Measurements from ENCODE around the gene TNFAIP1. TPM values are rescaled to one million over a fixed set of nuclear protein-coding genes. Genes with fewer than 3 reads are reported as not detected.

Gene TNFAIP1
- total RNA-seq, 2 donors from 2014 or later: 15.2 to 15.8 TPM

GRCh38 chr17:28340374-28340773 lies 4.8 kb downstream of the TNFAIP1 start:
- H3K4me3 ChIP-seq: no peak overlapping the region
- no peaks in the 10 kb centered on the region for H3K27me3 ChIP-seq
- ATAC-seq (no peak), DNase-seq (no peak)
- H3K27ac ChIP-seq: no peak overlapping the region
- H3K36me3 ChIP-seq (replicated peaks in 1 of 2; ENCODE audit: insufficient read depth in 1 of 2, low read depth in 2 of 2): peaks cover 0 to 39% of the 10 kb centered on the region in 2 donors
- TF ChIP-seq POLR2A (IDR thresholded peaks at IDR 0.05): no peak
- no peak for TF ChIP-seq CTCF (IDR thresholded peaks at IDR 0.05)
- whole genome bisulfite sequencing, 2 donors: 79 to 82% methylated on average over 5 to 6 of the region's 6 CpGs
- peaks cover 40% of the 10 kb centered on the region for H3K4me1 ChIP-seq
- intact Hi-C loops (cut with DNase I): no loop called here
- no peaks in the 10 kb centered on the region for H3K9me3 ChIP-seq

- peaks cover 0 to 39% of the 10 kb centered on the region in 2 donors for H3K36me3 ChIP-seq (replicated peaks in 1 of 2; ENCODE audit: insufficient read depth in 1 of 2, low read depth in 2 of 2)
- no peak overlapping the region for H3K27ac ChIP-seq
- TF ChIP-seq POLR2A (IDR thresholded peaks at IDR 0.05): no peak
- intact Hi-C loops (cut with DNase I): no loop called here
- H3K4me1 ChIP-seq: peaks cover 47% of the 10 kb centered on the region
- no peak overlapping the region for H3K4me3 ChIP-seq
- H3K9me3 ChIP-seq: no peaks in the 10 kb centered on the region
- no peak for ATAC-seq
- 90 to 95% methylated on average over 11 of the region's 11 CpGs for WGBS, 2 donors
- H3K27me3 ChIP-seq: no peaks in the 10 kb centered on the region
- no peak for DNase-seq
Measured at GRCh38 chr17:28341516-28341915, 6.0 kb downstream of the TNFAIP1 start.

GRCh38 chr17:28342313-28342712 lies 6.8 kb downstream of the TNFAIP1 start:
- TF ChIP-seq POLR2A (IDR thresholded peaks at IDR 0.05) (no peak), CTCF (IDR thresholded peaks at IDR 0.05) (no peak)
- H3K27me3 ChIP-seq: no peaks in the 10 kb centered on the region
- peaks cover 47% of the 10 kb centered on the region for H3K4me1 ChIP-seq
- intact Hi-C loops (cut with DNase I): no loop called here
- no peaks in the 10 kb centered on the region for H3K9me3 ChIP-seq
- DNase-seq: no peak
- H3K27ac ChIP-seq: no peak overlapping the region
- 91 to 92% methylated on average over 7 to 14 of the region's 14 CpGs for WGBS, 2 donors
- no peak overlapping the region for H3K4me3 ChIP-seq
- H3K36me3 ChIP-seq (replicated peaks in 1 of 2; ENCODE audit: insufficient read depth in 1 of 2, low read depth in 2 of 2): peaks cover 0 to 39% of the 10 kb centered on the region in 2 donors
- ATAC-seq: no peak

GRCh38 chr17:28343491-28343932 lies 8.0 kb downstream of the TNFAIP1 start:
- H3K9me3 ChIP-seq: no peaks in the 10 kb centered on the region
- peaks cover 47% of the 10 kb centered on the region for H3K4me1 ChIP-seq
- 83 to 85% methylated on average over 9 to 10 of the region's 10 CpGs for WGBS, 2 donors
- H3K27me3 ChIP-seq: no peaks in the 10 kb centered on the region
- TF ChIP-seq CTCF (IDR thresholded peaks at IDR 0.05): no peak
- TF ChIP-seq POLR2A (IDR thresholded peaks at IDR 0.05): no peak
- no peak overlapping the region for H3K4me3 ChIP-seq
- DNase-seq (no peak), ATAC-seq (no peak)
- intact Hi-C loops (cut with DNase I): no loop called here
- peaks cover 0 to 39% of the 10 kb centered on the region in 2 donors for H3K36me3 ChIP-seq (replicated peaks in 1 of 2; ENCODE audit: insufficient read depth in 1 of 2, low read depth in 2 of 2)
- H3K27ac ChIP-seq: peak overlapping the region in 2 of 4 donors; percentile 81 to 87

GRCh38 chr17:28344011-28344410 lies 8.4 kb downstream of the TNFAIP1 start:
- TF ChIP-seq POLR2A (IDR thresholded peaks at IDR 0.05): no peak
- no peak for TF ChIP-seq CTCF (IDR thresholded peaks at IDR 0.05)
- intact Hi-C loops (cut with DNase I): no loop called here
- DNase-seq (no peak), ATAC-seq (no peak)
- Histone ChIP-seq H3K27ac (peak overlapping the region in 2 of 4 donors; percentile 81 to 87), H3K9me3 (no peaks in the 10 kb centered on the region), H3K4me1 (peaks cover 50% of the 10 kb centered on the region), H3K27me3 (no peaks in the 10 kb centered on the region), H3K36me3 (replicated peaks in 1 of 2; ENCODE audit: insufficient read depth in 1 of 2, low read depth in 2 of 2) (peaks cover 0 to 41% of the 10 kb centered on the region in 2 donors), H3K4me3 (no peak overlapping the region)
- WGBS, 2 donors: 84 to 85% methylated on average over 9 of the region's 9 CpGs
